Heart left ventricle (tissue), 16 donors: ENCODE results near the gene TNFRSF13B. TPM values are rescaled to one million over a fixed set of nuclear protein-coding genes. Genes with fewer than 3 reads are reported as not detected.
A peak's percentile ranks its signal among the peaks of the same experiment; 100 is the strongest.
"Not testable (repeated sequence)": the region's sequence is repeated elsewhere in the genome, so short reads cannot be mapped to it uniquely, and the experiment has no call there.

Experiments
- ATAC-seq, 4 donors: fragments of 200-7000 bp; cut with Tn5 transposase; one replicate each; pipeline ENCODE4 v1.9.1; 2020 to 2022; ENCODE audit warnings: moderate library complexity in 4 of 4, mild to moderate bottlenecking in 3 of 4, moderate number of reproducible peaks in 1 of 4
- DNase-seq, 5 donors: peaks; one replicate each; pipeline ENCODE4 v3.0.0-alpha.2; 2020
- H3K27ac ChIP-seq, 12 donors: fragments of 200-600 bp; sonication (generic) in 4 of 12; one replicate each; pipeline versions ENCODE4 v1.5.0 to v1.8.0; 2016 to 2022; ENCODE audit warnings: mild to moderate bottlenecking in 2 of 12
- H3K27me3 ChIP-seq, 9 donors: fragments of 200-600 bp; sonication (generic) in 2 of 9; one replicate each; pipeline versions ENCODE4 v1.5.1 to v1.8.0; 2016 to 2022; ENCODE audit warnings: mild to moderate bottlenecking in 3 of 9
- H3K36me3 ChIP-seq, 9 donors: fragments of 200-600 bp; sonication (generic) in 2 of 9; one replicate each; pipeline versions ENCODE4 v1.5.0 to v1.8.0; 2018 to 2022; ENCODE audit warnings: mild to moderate bottlenecking in 2 of 9
- H3K4me1 ChIP-seq, 12 donors: fragments of 200-600 bp; sonication (generic) in 4 of 12; one replicate each; pipeline versions ENCODE4 v1.5.0 to v1.8.0; 2016 to 2022; ENCODE audit warnings: mild to moderate bottlenecking in 3 of 12
- H3K4me3 ChIP-seq, 12 donors: fragments of 200-600 bp; sonication (generic) in 4 of 12; one replicate each; pipeline versions ENCODE4 v1.5.0 to v1.8.0; 2017 to 2022; ENCODE audit warnings: mild to moderate bottlenecking in 9 of 12, moderate library complexity in 4 of 12
- H3K9me3 ChIP-seq, 12 donors: fragments of 200-600 bp; sonication (generic) in 4 of 12; one replicate each; pipeline versions ENCODE4 v1.5.0 to v1.8.0; 2016 to 2022; ENCODE audit warnings: mild to moderate bottlenecking in 1 of 12
- POLR2A ChIP-seq, 2 donors: fragments of 450-650 bp; IDR thresholded peaks; one replicate each; pipeline ENCODE4 v1.6.1; 2017; ENCODE audit warnings: antibody characterized with exemption in 2 of 2, mild to moderate bottlenecking in 2 of 2, moderate library complexity in 2 of 2
- WGBS, 4 donors: extraction: QIAGEN DNeasy Blood & Tissue Kit in 2 of 4; methylation state at CpG; one replicate each; pipeline versions ENCODE4 v1.1.5 to v1.1.7; 2013 to 2018; 5-methylcytosine and 5-hydroxymethylcytosine counted together
- intact Hi-C, 10 donors: fragments of 100-400 bp; cut with DNase I; formaldehyde crosslinking; loops; one replicate each; pipeline versions ENCODE4 v1.11.1 to v1.14.2; 2022
- polyA plus RNA-seq, 2 donors: library from polyadenylated mRNA; stranded (reverse); fragments of 200-250 nt; gene quantifications; one replicate each; pipeline ENCODE4 v1.2.3, GENCODE V29; 2013
- total RNA-seq, 9 donors: library from RNA; depleted of rRNA in 2 of 9; stranded (reverse); fragments of >200 nt in 2 of 9; fragmentation: NEBNext Ultra II Directional in 3 of 9; extraction: Animal tissue kit (Norgen Biotek cat#: 25700) in 3 of 9; gene quantifications; one replicate each; pipeline versions ENCODE4 v1.1.0 to v1.2.4, GENCODE V29; 2016 to 2023
- TF ChIP-seq, protein P1 (sequence below), 12 donors: fragments of 200-600 bp; sonication (generic) in 4 of 12; IDR thresholded peaks; one replicate each; pipeline versions ENCODE4 v1.5.0 to v1.8.0; 2018 to 2022; ENCODE audit warnings: antibody characterized with exemption in 12 of 12, mild to moderate bottlenecking in 5 of 12
- donor health status: ischemic (EF 13 %, LVEDD 7.1; RV severe dilation, severe dysfunction).
- donor health status: healthy with polysubstance abuse.
- donor health status: DM: no; HTN: yes; CAD: no.
- donor health status: DM: no; HTN: no; CAD: no.
- donor health status: ischemic (EF 25% LVEDD 6.9; RV normal size, moderate dysfunction).
- donor health status: ischemic (EF 25% LVEDD 5.7; RV mildly dilated, moderate dysfunction).
- donor health status: healthy.
- donor health status: DM: yes; HTN: yes; CAD: no.
- donor health status: ischemic (EF 35%, LVEDD 5.7; RV mildly dilated, moderate dysfunction).
- donor health status: nonischemic (EF 11% LVEDD 7.7; RV severe dilation, severe dysfunction).
- donor health status: DM: yes; HTN: yes; CAD: no.
- donor health status: PGD.
- donor health status: ischemic (EF 29% LVEDD 5.4; RV normal size, mild dysfunction).
- donor health status: nonischemic (EF 23%, LVEDD 6.1; RV moderate dilation, normal function).

TNFRSF13B gene
- total and polyA plus RNA-seq, 11 donors: not detected

- ATAC-seq (peak; percentile 80 to 92 (median 82)), DNase-seq (peak in 1 of 5 donors; percentile 27)
- H3K36me3 ChIP-seq, H3K4me1 ChIP-seq, H3K27me3 ChIP-seq, H3K9me3 ChIP-seq, H3K4me3 ChIP-seq, H3K27ac ChIP-seq: not testable (repeated sequence)
- 41 to 63% (median 47%) methylated on average over 1 of the region's 4 CpGs for WGBS, 4 donors
- intact Hi-C loops: loop anchor here in 8 of 10 donors (10.0 kb wide), 8 partner anchors 95 to 305 kb away; partner anchors contain the start of genes COPS3 (in 1 of the 8) and NT5M (in 1 of the 8)
- TF ChIP-seq, protein P1, sequence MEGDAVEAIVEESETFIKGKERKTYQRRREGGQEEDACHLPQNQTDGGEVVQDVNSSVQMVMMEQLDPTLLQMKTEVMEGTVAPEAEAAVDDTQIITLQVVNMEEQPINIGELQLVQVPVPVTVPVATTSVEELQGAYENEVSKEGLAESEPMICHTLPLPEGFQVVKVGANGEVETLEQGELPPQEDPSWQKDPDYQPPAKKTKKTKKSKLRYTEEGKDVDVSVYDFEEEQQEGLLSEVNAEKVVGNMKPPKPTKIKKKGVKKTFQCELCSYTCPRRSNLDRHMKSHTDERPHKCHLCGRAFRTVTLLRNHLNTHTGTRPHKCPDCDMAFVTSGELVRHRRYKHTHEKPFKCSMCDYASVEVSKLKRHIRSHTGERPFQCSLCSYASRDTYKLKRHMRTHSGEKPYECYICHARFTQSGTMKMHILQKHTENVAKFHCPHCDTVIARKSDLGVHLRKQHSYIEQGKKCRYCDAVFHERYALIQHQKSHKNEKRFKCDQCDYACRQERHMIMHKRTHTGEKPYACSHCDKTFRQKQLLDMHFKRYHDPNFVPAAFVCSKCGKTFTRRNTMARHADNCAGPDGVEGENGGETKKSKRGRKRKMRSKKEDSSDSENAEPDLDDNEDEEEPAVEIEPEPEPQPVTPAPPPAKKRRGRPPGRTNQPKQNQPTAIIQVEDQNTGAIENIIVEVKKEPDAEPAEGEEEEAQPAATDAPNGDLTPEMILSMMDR (IDR thresholded peaks at IDR 0.05): peak in 7 of 12 donors; percentile 11 to 42 (median 21)
Observed at GRCh38 chr17:17009972-17010371, 38.1 kb upstream of the TNFRSF13B start.

- not testable (repeated sequence) for H3K27me3 ChIP-seq, H3K9me3 ChIP-seq, H3K27ac ChIP-seq, H3K4me1 ChIP-seq, ATAC-seq, H3K4me3 ChIP-seq, H3K36me3 ChIP-seq
- intact Hi-C loops: loop anchor here in 8 of 10 donors (10.0 kb wide), 8 partner anchors 96 to 306 kb away; partner anchors contain the start of genes COPS3 (in 1 of the 8) and NT5M (in 1 of the 8)
- WGBS, 4 donors: 94 to 96% (median 95%) methylated on average over 10 of the region's 10 CpGs
- DNase-seq: peak in 2 of 5 donors; percentile 7 to 47
Observed at GRCh38 chr17:17008621-17009397, 36.9 kb upstream of the TNFRSF13B start.

- intact Hi-C loops: loop anchor here in 8 of 10 donors (10.0 kb wide), 8 partner anchors 97 to 307 kb away; partner anchors contain the start of genes COPS3 (in 1 of the 8) and NT5M (in 1 of the 8)
- H3K4me1 ChIP-seq, H3K27ac ChIP-seq, DNase-seq, H3K9me3 ChIP-seq, H3K4me3 ChIP-seq, H3K27me3 ChIP-seq, ATAC-seq, H3K36me3 ChIP-seq: not testable (repeated sequence)
- WGBS, 4 donors: 50 to 97% (median 79%) methylated on average over 2 to 4 of the region's 6 CpGs
Observed at GRCh38 chr17:17007891-17008290, 36.0 kb upstream of the TNFRSF13B start.

DNA sequence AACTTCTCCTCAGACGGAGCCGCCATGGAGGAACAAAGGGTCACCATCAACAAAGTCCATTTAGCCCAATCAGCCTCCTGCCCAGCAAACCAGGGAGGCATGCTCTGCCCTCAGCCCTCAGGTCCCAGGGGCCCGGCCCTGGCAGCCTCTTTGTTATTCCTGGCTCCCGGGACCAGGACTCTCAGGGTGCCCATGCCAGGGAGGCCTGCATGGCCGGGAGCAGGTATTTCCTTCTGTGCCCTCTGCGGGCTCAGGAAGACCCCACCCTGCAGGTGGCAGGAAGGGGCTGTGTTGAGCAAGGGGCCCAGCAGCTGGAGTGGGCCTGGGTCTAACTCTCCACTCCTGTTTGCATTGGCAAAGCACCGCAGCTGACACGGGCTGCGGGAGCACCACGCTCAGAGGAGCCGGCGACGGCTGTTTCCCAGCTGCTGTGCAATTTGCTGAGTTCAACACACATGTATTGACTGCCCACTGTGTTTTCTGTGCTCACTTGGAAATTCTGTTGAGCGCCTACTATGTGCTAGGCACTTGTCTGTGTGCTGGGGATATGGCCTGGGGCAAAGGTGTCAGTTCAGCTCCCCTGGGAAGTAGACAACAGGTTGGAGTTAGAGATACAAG lies 33.2 kb upstream of the TNFRSF13B start:
- ATAC-seq: not testable (repeated sequence)
- DNase-seq: peak in 2 of 5 donors; percentile 14 to 56
- 70 to 85% (median 78%) methylated on average over 8 to 14 of the region's 14 CpGs for WGBS, 4 donors

GRCh38 chr17:17004251-17004996 lies 32.5 kb upstream of the TNFRSF13B start:
- intact Hi-C loops: loop anchor here (5.0 to 10.0 kb wide), 14 partner anchors 100 to 638 kb away; partner anchors contain the start of genes FLCN (in 2 of the 10), COPS3 (in 1 of the 10) and NT5M (in 1 of the 10)
- Histone ChIP-seq H3K27ac (no peak overlapping the region), H3K4me3 (no peak overlapping the region), H3K36me3 (no peaks in the 10 kb centered on the region), H3K27me3 (no peaks in the 10 kb centered on the region), H3K9me3 (no peaks in the 10 kb centered on the region), H3K4me1 (peaks cover 0 to 8% (median 6%) of the 10 kb centered on the region in 12 donors)
- ATAC-seq (no peak), DNase-seq (peak in 1 of 5 donors; percentile 19)
- 81 to 89% (median 87%) methylated on average over 19 of the region's 19 CpGs for WGBS, 4 donors
- TF ChIP-seq POLR2A (IDR thresholded peaks at IDR 0.05): no peak
- TF ChIP-seq, protein P1 (IDR thresholded peaks at IDR 0.05): no peak

More for the DNA sequence above, 33.2 kb upstream of the TNFRSF13B start:
- not testable (repeated sequence) for H3K4me1 ChIP-seq, H3K36me3 ChIP-seq, H3K4me3 ChIP-seq, H3K27me3 ChIP-seq, H3K27ac ChIP-seq, H3K9me3 ChIP-seq
- intact Hi-C loops: loop anchor here (5.0 to 10.0 kb wide), 14 partner anchors 100 to 637 kb away; partner anchors contain the start of genes FLCN (in 2 of the 10), COPS3 (in 1 of the 10) and NT5M (in 1 of the 10)

- H3K4me3 ChIP-seq, H3K27ac ChIP-seq, H3K36me3 ChIP-seq, H3K4me1 ChIP-seq, H3K9me3 ChIP-seq, H3K27me3 ChIP-seq: not testable (repeated sequence)
- 89 to 94% (median 92%) methylated on average over 9 to 20 of the region's 20 CpGs for WGBS, 4 donors
- DNase-seq: peak in 2 of 5 donors; percentile 25 to 60
- ATAC-seq: peak in 1 of 4 donors; percentile 4
- intact Hi-C loops: loop anchor here (2.0 to 10.0 kb wide), 15 partner anchors 102 to 639 kb away; partner anchors contain the start of genes FLCN (in 3 of the 10), COPS3 (in 1 of the 10) and NT5M (in 1 of the 10)
Observed at GRCh38 chr17:17002731-17003715, 31.1 kb upstream of the TNFRSF13B start.
